ENCODE results near the gene LMX1A.

Gene LMX1A

DNA sequence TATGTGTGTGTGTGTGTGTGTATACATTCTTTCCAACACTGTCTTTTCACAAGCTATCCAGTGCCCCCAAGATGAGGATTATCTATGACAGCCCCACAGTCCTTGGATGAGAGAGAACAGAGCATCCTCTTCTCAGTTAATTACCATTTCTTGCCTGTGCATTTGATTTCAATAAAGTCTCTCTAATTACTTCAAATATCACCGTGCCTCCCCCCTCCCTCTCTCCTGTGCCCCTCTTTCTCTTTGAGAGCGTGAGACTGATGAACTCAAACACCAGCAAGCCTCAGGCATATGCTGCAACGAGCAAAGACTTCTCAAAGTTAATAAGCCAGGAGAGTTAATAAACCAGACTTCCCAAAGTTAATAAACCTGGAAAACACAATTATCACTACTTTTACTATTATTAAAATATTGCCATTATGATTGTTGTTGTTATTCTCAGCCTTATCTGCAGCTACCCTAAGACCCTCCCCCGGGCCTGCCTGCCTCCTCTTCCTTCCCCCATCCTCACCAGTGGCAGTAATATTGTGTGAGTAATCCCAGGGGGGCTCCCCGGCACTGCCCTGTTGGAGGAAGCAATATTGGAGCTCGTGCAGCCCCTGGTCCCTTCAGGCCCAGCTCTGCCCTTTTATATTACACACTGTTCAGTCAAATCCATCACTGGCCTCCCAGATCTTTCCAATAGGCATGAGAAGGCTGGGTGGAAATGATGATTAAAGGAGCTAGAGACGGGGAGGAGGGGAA is 30.9 kb downstream of the LMX1A start:
- DNase-seq (ENCODE audit: low read depth), result no peak

DNA sequence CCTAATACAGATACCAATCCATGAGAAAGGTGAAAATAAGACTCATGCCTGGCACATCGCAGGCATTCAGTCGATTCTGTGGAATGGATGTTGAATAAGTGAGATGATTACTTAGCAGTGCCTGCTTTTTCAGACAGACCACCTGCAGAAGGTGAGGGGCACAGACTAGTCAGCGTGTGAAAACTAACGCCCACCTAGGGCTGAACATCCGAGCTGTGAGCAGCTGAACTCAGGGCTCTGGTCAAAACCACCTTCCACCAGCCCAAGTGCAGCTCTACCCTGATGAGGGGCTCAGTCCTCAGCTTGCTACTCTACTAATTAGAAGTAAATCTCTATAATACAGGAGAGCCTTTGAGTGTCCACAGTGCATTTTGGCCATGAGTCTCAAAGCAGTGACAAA is 32.5 kb downstream of the LMX1A start:
- DNase-seq (ENCODE audit: low read depth), result no peak

DNA sequence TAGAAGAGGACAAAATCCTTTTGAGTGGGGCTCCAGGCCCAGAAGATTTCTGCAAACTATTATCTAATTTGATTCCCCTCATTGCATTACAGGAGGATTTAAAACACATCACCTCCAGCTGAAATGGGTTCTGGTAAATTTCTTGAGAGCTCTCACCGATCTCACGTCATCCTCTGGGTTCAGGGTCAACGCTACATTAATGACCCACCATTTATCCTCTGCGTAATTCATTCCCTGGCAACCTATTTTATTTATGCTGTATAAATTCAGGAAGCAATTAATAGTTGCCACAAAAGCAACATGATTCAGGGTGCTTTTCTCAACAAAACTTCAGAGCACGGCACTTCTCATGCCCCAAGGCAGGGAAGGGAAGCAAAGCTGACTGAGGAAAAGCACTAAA is 38.9 kb downstream of the LMX1A start:
- no peak for DNase-seq (ENCODE audit: low read depth)

DNA sequence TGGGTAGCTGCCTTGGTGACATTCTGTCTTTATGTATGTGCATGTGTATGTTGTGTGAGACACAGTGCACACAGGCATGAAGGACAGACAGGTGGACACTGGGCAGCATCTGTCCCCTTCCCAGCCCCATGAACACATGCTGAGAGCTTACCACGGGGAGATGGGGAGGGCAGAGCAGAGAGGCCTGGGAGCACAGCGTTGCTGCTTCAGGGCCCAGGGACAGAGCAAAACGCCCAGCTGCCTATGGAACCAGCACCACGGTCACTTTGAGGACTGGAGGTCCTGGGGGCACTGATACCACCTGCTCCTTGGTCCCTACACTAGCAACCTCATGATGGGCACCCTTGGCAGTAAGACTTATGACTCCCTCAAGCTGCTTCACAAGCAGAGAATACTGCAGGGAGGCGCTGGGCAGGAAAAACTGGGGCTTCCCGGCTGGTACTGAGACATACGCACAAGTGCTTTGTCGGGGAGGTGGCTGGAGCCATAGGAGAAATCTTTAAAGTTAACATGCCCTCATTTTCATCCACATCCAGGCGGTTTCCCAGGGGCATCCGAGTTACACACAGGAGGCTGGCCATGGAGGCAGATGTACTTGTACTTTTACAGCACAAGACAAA is 40.3 kb downstream of the LMX1A start:
- no peak for DNase-seq (ENCODE audit: low read depth)

DNA sequence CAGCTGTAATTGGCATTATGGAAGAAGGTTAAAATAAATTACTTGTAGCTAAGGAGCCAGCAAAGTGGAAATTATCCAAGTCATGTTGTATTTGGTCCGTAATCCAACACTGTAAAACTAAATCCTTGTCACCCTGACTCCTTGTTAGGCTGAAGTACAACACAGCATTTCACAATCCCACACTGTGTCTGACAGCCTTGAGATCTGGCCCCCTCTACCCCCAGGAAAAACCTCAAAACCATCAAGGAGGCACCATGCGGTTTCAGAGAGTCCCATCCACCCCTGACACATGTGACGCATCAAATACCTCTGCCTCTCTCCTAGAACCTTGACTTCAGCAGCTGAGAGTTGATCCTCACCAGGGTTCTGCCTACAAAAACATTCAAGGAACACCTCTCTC is 41.0 kb downstream of the LMX1A start:
- DNase-seq (ENCODE audit: low read depth), result no peak

DNA sequence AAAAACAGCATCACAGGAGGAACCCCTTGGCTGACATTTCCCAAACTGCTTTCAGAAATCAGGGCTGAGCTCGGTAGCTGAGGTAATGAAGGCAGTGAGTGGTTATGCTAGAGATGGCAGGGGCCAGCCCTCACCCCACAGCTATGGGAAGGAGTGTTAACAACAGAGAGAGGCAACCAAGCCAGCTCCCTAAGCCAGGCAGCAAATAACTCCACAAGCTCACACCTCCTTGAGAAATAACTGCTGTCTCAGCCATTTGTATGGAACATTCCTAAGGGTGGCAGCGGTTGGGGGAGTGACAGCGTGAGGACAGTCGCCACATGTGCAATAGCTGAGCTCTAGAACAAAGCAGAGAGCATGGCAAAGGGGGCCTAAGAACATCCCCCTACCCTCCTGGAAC is 42.6 kb downstream of the LMX1A start:
- DNase-seq (ENCODE audit: low read depth), result no peak

DNA sequence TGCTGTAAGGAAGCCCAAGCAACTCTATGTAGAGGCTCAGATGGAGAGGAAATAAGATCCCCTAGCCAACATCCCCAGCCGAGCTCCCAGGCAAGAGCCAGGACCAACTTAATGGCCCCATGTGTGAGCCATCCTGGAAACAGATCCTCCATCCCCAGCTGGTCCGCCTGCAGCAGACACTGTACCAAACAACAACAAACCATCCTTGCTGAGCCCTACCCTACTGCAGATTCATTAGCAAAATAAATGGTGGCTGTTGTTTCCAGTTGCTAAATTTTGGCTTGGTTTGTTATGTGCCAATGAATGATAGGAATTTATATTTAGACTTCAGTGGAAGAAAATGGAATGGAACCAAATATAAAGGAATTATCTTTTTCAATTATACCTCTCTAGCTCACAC is 43.9 kb downstream of the LMX1A start:
- no peak for DNase-seq (ENCODE audit: low read depth)

DNA sequence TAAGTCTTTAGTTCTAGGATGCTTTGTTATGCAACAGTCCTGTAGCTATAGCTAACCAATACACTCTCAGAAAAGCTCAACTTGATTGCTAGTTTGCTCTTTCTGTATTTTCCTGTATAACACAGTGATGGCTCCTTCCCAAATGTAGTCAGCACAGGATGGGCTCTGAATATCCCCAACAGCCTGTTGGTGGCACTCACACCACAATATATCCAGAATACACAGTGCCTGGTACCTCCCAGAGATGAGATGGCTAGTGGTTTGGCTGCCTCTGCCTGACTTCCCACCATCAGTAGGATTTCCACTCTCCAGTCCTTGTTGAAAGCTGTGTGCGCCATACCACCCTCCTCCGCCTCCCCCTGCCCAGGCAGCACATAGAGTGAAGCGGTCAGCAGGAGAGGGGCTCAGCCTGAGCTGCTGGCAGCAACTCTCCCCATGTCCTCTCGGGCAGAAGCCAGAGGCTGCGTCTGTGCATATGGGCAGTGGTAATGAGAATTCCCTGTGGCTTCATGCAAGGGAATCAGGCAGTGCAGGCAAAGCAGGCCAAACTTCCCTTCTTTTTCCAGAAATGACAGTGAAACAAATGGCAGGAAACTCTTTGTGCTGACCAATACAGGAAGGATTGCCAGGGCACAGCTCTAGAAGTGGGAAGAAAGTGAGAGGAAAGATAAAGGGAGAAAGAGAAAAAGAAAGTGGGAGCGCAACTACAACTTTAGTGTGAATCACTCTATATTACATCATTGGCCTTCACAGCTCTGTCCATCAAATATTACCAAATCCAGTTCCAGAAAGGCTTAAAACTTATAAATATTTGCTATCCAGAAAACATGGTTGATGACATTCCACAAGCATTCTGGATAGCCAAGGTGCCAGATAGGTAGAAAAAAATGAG is 49.7 kb downstream of the LMX1A start:
- no peak for DNase-seq (ENCODE audit: low read depth)

DNA sequence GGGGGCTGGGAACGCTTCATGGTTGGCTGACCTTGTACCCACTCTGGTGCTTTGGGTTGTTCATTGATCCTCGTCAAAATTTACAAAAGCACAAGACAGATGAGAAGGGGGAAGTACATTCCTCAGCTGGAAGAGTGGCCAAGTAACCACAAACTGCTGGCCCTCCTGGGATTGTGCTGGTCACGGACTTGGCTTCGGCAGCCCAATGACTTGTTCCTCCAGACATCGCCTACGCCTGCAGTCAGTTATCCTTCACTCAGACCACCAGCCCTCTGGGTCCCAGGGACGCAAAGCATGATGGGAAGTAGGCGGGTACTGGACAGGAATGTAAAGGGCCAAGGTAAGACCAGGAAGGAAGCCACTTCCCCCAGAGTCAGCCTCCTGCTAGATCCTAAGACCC is 53.1 kb downstream of the LMX1A start:
- no peak for DNase-seq (ENCODE audit: low read depth)

DNA sequence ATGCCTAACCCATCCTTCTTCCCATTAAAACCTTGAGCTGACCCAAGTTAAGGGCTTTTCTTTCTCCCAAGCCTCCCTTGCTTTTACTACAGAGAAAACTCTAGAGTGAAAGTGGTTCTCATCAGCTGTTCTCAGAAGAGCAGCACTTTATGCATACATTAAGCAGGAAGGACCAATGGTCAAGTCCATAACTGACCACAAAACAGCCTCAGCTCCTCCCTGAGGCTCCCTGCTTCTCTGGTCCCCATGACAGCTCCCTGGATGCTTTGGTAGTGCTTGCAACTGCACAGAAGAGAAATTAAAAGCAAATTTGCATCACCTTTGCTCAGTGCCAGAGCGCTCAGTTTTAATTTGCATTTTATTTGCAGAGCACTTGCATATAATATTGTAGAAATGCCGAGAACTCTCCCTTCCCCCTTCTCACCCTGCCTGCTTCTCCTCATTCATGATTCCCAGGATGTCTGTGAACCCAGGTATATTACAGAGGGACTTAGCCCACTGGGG is 56.1 kb downstream of the LMX1A start:
- DNase-seq (ENCODE audit: low read depth), result no peak

DNA sequence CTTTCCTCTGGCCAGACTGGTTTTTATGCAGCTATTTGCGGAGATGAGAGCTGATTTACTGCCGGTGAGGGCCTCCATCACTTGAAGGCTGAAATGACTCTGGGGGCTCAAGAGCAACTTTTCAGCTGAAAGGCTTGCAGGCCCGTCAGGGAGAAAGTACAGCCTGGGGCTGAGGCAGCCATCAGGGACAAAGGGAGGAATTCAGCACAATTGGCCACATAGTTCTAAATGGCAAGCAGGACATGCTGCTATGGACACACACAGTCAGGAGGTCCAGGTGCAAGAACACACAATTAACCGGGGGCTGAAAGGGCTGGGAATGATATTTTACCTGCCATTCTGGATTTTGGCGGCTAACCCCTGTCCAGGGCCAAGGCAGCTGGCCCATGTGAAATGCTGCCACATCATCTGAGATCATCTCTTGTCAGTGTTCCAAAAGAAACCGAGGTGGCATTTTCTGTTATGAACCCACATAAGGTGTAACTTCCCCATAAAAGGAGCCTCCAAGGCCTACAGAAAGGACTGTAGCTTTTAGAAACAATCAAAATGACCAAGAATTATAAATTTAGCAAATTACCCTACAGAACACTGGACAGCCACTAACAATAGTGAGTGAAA is 58.2 kb downstream of the LMX1A start:
- DNase-seq (ENCODE audit: low read depth), result no peak

DNA sequence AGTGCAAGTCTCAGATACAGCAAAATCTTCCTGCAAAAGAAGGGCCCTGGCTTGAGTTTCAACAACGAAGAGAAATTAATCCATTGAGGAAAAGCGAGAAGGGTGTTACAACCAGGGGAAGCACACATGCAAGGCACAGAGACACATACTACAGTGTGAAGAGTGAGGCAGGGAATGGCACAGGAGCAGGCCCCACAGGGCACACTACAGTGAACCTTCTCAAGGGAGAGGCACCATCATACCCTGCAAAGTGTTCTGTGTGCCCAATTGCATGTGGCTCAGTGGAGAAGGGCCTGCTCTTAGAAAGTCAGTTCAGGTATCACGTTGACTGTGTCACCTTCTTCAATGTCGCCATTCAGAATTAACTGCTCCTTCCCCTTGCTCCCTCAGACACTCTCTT is 60.3 kb downstream of the LMX1A start:
- no peak for DNase-seq (ENCODE audit: low read depth)

DNA sequence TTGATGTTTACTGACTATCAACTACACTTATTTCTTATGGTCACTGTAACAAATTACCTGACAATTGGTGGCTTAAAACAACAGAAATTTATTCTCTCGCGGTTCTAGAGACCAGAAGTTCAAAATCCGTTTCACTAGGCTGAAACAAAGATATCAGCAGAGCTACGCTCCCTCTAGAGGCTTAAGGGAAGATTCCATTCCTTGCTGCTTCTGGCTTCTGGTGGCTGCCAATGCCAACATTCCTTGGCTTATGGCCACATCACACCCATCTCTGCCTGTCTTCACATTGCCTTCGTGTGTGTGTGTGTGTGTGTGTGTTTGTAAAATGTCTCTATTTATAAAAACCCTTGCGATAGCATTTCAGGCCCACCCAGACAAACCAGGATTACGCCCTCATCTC is 66.4 kb downstream of the LMX1A start:
- peak; percentile 9 for DNase-seq (ENCODE audit: low read depth)

DNA sequence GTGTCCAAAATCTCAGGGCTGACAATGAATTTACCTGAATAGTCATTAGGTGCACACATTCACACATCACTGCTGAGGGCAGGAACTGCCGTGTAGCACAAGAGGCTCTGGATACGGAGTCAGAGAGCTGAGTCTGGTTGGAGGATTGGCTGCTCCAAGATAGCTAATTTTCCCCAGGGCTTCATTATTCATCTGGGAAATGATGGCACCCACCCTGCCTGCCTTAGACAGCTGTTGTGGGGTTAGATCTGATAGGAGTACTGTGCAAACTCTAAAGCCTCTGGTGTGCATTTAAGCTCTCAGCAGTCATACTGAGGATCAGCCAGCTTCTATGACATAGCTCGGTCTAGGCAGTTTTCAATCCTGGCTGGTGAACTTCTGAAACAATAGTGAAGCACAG is 67.0 kb downstream of the LMX1A start:
- no peak for DNase-seq (ENCODE audit: low read depth)

DNA sequence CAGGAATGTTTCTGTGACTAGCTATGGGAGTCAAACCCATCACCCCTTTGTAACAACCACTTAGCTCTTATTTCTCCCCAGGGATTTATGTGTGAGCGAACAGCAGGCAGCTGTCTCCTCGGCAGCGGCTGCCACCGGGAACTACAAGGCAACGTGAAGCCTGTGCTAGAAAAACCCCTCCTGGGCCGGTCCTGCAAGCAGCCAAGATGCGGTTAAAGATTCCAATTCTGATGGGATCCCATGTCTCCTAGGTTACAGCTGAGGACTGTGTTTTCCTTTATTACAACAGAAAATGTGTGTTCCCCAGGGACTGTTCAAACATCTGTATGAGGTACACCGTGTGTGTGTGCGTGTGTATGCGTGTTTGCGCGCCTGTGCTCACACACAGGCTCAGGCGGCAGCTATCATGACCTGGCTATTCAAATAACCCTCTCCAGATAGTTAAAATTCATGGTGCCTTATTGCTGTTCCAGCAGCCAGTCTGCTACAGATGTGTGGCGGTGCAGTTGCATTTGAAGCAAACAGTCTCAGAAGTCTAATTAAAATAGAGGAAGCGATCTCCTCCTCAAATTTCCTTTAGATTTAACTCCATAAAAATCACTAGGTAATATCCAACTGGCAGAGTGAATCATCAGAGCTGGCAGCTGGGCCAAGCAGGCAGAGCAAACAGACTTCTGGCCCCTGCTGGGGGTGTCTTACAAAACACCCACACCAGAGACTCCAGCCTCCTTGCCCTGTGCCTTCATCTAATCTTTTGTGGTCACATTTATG is 68.0 kb downstream of the LMX1A start:
- DNase-seq (ENCODE audit: low read depth), result no peak

DNA sequence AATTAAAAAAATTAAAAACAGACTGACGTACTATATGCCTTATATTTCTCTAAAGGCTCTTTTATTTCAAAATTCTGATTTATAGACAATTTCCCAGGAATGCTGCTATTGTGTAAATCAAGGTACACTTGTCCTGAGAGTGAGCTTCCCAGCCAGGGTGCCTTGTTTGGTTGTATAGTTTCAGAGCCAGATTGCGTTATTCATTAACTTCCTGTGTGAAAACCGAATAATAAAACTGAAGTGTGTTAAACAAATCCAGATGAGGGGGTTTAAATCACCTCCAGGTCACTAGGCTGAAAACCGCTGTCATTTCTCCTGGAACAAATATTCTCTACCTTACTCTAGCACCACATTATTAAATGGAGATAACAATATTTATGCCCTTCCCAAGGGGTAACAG is 68.7 kb downstream of the LMX1A start:
- no peak for DNase-seq (ENCODE audit: low read depth)

DNA sequence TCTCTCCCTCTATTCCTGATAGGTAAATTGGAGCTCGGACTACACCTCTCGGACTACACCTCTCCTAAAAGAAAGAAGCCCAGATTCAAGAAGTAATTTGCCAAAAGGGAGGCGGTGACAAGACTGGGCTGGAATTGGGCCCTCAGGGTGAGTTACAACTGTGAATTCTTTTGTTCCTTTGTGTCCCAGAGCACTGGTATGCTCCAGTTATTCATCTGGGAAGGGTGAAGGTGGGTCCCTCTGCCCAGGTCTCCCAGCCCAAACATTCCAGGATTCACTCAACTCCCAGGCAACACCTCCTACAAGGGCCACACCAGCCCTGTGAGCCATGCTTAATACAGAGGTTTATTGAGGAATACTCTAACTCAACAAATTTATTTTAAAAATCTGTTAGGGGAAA is 69.2 kb downstream of the LMX1A start:
- no peak for DNase-seq (ENCODE audit: low read depth)

DNA sequence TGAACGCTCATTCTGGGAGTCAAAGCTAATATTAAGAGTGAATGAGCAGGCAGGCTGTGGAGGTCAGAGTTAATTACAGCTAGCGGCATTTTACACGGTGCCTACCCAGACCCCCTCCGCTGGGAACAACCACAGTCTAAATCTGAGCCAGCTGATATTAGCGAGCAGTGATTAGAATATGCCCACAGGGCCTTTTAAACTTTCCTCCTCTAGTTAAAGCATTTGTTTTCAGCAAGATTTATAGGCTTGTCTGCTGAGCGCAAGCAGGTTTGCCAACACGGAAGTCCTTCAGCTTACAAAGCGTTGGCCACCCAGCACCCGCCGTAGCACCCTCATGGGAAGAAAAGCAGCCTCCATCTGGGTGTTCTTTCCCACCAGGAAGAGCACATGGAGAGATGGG is 72.1 kb downstream of the LMX1A start:
- no peak for DNase-seq (ENCODE audit: low read depth)

DNA sequence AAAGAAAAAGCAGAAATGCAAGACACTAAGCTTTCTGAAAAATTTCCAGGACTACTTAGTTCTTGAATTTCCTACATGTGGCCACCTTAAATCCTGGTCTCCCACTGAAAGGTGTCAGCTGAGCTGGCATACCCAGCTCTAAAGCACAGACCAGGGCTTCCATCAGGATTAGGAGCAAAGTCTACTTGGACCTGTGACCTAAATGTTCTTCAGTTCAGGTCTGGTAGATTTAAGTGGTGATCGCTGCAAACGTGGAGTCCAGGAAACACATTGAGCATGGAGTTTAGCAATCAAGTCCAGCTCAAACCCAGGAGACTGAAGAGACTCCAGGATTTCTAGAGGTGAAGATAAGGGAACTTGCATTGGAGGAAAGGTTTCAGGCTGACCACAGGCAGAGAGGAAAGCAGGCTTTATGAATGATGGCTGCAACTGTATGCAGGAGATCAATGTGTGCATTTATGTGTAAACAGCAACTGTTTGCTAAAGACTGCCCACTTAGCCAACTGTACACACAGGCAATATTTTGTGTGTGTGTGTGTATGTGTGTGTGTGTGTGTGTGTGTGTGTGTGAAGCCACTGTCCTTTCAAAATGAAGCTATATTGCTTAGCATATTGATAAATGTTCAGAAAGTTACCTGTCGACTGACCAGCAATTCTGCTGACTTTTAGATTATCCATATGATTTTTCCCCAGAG is 75.2 kb downstream of the LMX1A start:
- no peak for DNase-seq (ENCODE audit: low read depth)

DNA sequence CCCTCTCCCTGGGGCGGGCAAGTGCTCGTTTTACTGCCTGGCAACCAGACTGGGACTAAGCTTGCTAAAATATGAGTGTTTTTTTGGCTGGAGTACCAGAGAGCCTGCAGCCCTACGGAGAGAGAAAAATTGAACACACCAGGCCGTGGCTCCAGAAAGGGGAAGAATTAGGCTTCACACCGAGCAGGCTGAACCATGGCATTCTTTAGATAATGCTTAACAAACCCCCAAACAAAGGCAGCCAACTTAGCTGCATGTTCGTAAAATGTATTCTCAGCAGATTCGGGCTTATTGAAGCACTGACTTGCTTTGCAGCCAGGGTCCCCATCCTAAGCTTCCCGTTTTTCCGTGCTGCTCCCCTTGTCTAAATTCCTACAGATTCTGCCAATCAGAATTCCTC is 76.6 kb downstream of the LMX1A start:
- no peak for DNase-seq (ENCODE audit: low read depth)

DNA sequence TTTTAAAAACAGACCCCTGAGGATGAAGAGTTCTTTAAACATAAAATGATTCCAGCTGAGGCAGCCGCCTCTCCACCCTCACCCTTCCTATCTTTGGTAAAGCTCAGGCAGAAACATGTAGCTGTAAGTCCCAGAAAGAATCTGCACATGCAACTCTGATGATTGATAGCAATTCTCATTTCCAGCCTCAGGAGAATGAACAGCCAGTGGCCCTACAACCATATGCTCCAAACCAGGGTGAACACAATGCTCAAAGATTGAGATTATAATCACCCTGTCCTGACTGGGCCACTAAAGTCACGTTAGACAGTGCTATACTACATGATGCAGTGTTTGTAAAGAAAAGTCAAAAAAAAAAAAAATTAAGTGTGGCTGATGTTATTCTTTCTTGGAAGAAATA is 80.2 kb downstream of the LMX1A start:
- no peak for DNase-seq (ENCODE audit: low read depth)
